Measurements from ENCODE around the gene ABCC3.

GRCh38 chr17:50618941-50619340, 15.7 kb upstream of the ABCC3 start:
- TF ChIP-seq CTCF (IDR thresholded peaks at IDR 0.05) (no peak), POLR2A (IDR thresholded peaks at IDR 0.05) (no peak)
